A549 (cell line): ENCODE data around the gene VWF.

Source experiments
- CTCF ChIP-seq: fragments of >200 bp; sonication (Bioruptor Twin); formaldehyde crosslinking; IDR thresholded peaks from 3 replicates; pipeline ENCODE4 v1.5.1; 2016
- EHMT2 ChIP-seq: fragments of 200-600 bp; sonication (generic); IDR thresholded peaks from 2 replicates; pipeline ENCODE4 v1.6.1; 2016; ENCODE audit warnings: antibody characterized with exemption, low read depth, mild to moderate bottlenecking, moderate library complexity
- ESRRA ChIP-seq: fragments of 150-350 bp; IDR thresholded peaks from 2 replicates; pipeline ENCODE4 v1.6.1; 2014; ENCODE audit warnings: mild to moderate bottlenecking, low read length, borderline replicate concordance
- JUN ChIP-seq, 2 experiments: fragments of >200 bp; sonication (Bioruptor Twin); formaldehyde crosslinking; IDR thresholded peaks; 2 replicates in 1 of 2; 3 replicates in 1 of 2; pipeline ENCODE4 v1.6.1; 2016 to 2017
- KDM5A ChIP-seq: fragments of 200-600 bp; sonication (generic); IDR thresholded peaks from 2 replicates; pipeline ENCODE4 v1.6.1; 2016; ENCODE audit warnings: antibody characterized with exemption, mild to moderate bottlenecking
- MAFK ChIP-seq: fragments of 450-650 bp; IDR thresholded peaks from 2 replicates; pipeline ENCODE4 v1.6.1; 2014; ENCODE audit not compliant: partially characterized antibody
- POLR2A ChIP-seq: IDR thresholded peaks from 2 replicates; pipeline ENCODE4 v1.6.1; 2012; ENCODE audit warnings: mild to moderate bottlenecking, low read length
- RAD21 ChIP-seq, 2 experiments: fragments of >200 bp in 1 of 2; sonication (Bioruptor Twin) in 1 of 2; formaldehyde crosslinking in 1 of 2; IDR thresholded peaks in 1 of 2; conservative IDR thresholded peaks in 1 of 2; 2 replicates in 1 of 2; 3 replicates in 1 of 2; pipeline ENCODE4 v1.6.1; 2012 to 2018; ENCODE audit warnings: inconsistent platforms in 1 of 2
- RNF2 ChIP-seq: fragments of 200-600 bp; sonication (generic); IDR thresholded peaks from 2 replicates; pipeline ENCODE4 v1.6.1; 2016; ENCODE audit warnings: low read depth, mild to moderate bottlenecking, antibody characterized with exemption, moderate library complexity, borderline replicate concordance
- SMC3 ChIP-seq: fragments of >200 bp; sonication (Bioruptor Twin); formaldehyde crosslinking; IDR thresholded peaks from 3 replicates; pipeline ENCODE4 v1.6.1; 2018; ENCODE audit warnings: inconsistent platforms
- TP53 ChIP-seq: fragments of 250-450 bp; sonication (Bioruptor Pico); IDR thresholded peaks from 2 replicates; pipeline ENCODE4 v1.5.0; 2021; ENCODE audit warnings: mild to moderate bottlenecking, moderate library complexity
- ZNF302 ChIP-seq: fragments of 250-450 bp; sonication (Bioruptor Pico); IDR thresholded peaks from 2 replicates; pipeline ENCODE4 v1.9.0; 2021; ENCODE audit warnings: inconsistent platforms, mild to moderate bottlenecking, moderate library complexity
- TF ChIP-seq, protein P1 (sequence below): IDR thresholded peaks from 2 replicates; pipeline ENCODE4 v1.6.1; 2012
- TF ChIP-seq, protein P2 (sequence below): fragments of 200-600 bp; sonication (generic); IDR thresholded peaks from 2 replicates; pipeline ENCODE4 v1.6.1; 2016; ENCODE audit warnings: antibody characterized with exemption, mild to moderate bottlenecking, moderate library complexity

- TF ChIP-seq CTCF = no peak
- TF ChIP-seq KDM5A = no peak
- TF ChIP-seq RAD21 (conservative IDR thresholded peaks at IDR 0.05 in 1 of 2, IDR thresholded peaks at IDR 0.05 in 1 of 2) = no peak
- TF ChIP-seq, protein P1, sequence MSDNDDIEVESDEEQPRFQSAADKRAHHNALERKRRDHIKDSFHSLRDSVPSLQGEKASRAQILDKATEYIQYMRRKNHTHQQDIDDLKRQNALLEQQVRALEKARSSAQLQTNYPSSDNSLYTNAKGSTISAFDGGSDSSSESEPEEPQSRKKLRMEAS = no peak
- no peak for TF ChIP-seq TP53 (CRISPR knock-in tag)
- TF ChIP-seq MAFK = no peak
- no peak for TF ChIP-seq EHMT2
- no peak for TF ChIP-seq JUN (IDR thresholded peaks at IDR 0.05)
- TF ChIP-seq, protein P2, sequence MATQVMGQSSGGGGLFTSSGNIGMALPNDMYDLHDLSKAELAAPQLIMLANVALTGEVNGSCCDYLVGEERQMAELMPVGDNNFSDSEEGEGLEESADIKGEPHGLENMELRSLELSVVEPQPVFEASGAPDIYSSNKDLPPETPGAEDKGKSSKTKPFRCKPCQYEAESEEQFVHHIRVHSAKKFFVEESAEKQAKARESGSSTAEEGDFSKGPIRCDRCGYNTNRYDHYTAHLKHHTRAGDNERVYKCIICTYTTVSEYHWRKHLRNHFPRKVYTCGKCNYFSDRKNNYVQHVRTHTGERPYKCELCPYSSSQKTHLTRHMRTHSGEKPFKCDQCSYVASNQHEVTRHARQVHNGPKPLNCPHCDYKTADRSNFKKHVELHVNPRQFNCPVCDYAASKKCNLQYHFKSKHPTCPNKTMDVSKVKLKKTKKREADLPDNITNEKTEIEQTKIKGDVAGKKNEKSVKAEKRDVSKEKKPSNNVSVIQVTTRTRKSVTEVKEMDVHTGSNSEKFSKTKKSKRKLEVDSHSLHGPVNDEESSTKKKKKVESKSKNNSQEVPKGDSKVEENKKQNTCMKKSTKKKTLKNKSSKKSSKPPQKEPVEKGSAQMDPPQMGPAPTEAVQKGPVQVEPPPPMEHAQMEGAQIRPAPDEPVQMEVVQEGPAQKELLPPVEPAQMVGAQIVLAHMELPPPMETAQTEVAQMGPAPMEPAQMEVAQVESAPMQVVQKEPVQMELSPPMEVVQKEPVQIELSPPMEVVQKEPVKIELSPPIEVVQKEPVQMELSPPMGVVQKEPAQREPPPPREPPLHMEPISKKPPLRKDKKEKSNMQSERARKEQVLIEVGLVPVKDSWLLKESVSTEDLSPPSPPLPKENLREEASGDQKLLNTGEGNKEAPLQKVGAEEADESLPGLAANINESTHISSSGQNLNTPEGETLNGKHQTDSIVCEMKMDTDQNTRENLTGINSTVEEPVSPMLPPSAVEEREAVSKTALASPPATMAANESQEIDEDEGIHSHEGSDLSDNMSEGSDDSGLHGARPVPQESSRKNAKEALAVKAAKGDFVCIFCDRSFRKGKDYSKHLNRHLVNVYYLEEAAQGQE = no peak
- TF ChIP-seq RNF2 = no peak
- no peak for TF ChIP-seq SMC3
- no peak for TF ChIP-seq ESRRA
- no peak for TF ChIP-seq POLR2A
- no peak for TF ChIP-seq ZNF302
Observed at GRCh38 chr12:6158749-6159148, 34.3 kb upstream of the VWF start.
